Hepatocyte (in vitro differentiated cells): ENCODE data around the gene MTA1. TPM values are rescaled to one million over a fixed set of nuclear protein-coding genes. Genes with fewer than 3 reads are reported as not detected.

Source experiments
- DNase-seq: peaks from one replicate; pipeline ENCODE4 v3.0.0-alpha.2; 2016; ENCODE audit warnings: low spot score
- H2AFZ ChIP-seq: fragments of 200-600 bp; sonication (generic); 2 replicates; pipeline ENCODE4 v1.6.0; 2016; ENCODE audit warnings: antibody characterized with exemption, mild to moderate bottlenecking
- H3K27ac ChIP-seq: fragments of 200-600 bp; sonication (generic); 2 replicates; pipeline ENCODE4 v1.5.1; 2016; ENCODE audit warnings: mild to moderate bottlenecking
- H3K27me3 ChIP-seq: fragments of 200-600 bp; sonication (generic); 2 replicates; pipeline ENCODE4 v1.6.1; 2016
- H3K36me3 ChIP-seq: fragments of 200-600 bp; sonication (generic); replicated peaks from 2 replicates; pipeline ENCODE4 v1.5.1; 2016; ENCODE audit warnings: low read depth; ENCODE audit not compliant: insufficient read depth
- H3K4me1 ChIP-seq: fragments of 200-600 bp; sonication (generic); 2 replicates; pipeline ENCODE4 v1.5.1; 2016; ENCODE audit warnings: mild to moderate bottlenecking, moderate library complexity; ENCODE audit not compliant: insufficient read depth
- H3K4me2 ChIP-seq: fragments of 200-600 bp; sonication (generic); 2 replicates; pipeline ENCODE4 v1.6.0; 2016
- H3K4me3 ChIP-seq: fragments of 200-600 bp; sonication (generic); 2 replicates; pipeline ENCODE4 v1.5.1; 2016; ENCODE audit warnings: mild to moderate bottlenecking
- H3K79me2 ChIP-seq: fragments of 200-600 bp; sonication (generic); 2 replicates; pipeline ENCODE4 v1.6.0; 2017; ENCODE audit warnings: mild to moderate bottlenecking
- H3K9me2 ChIP-seq: fragments of 200-600 bp; sonication (generic); replicated peaks from 2 replicates; pipeline ENCODE4 v1.6.0; 2017; ENCODE audit warnings: mild to moderate bottlenecking; ENCODE audit not compliant: insufficient read depth
- H3K9me3 ChIP-seq: fragments of 200-600 bp; sonication (generic); 2 replicates; pipeline ENCODE4 v1.5.1; 2016; ENCODE audit warnings: low read depth, mild to moderate bottlenecking
- H4K20me1 ChIP-seq: fragments of 200-600 bp; sonication (generic); 2 replicates; pipeline ENCODE4 v1.6.0; 2016; ENCODE audit warnings: mild to moderate bottlenecking; ENCODE audit not compliant: insufficient read depth, poor library complexity, severe bottlenecking
- CTCF ChIP-seq: fragments of 200-600 bp; sonication (generic); IDR thresholded peaks from 2 replicates; pipeline ENCODE4 v1.5.1; 2016; ENCODE audit warnings: antibody characterized with exemption, mild to moderate bottlenecking; ENCODE audit not compliant: poor library complexity
- EZH2 ChIP-seq: fragments of 200-600 bp; sonication (generic); IDR thresholded peaks from 2 replicates; pipeline ENCODE4 v1.6.1; 2016; ENCODE audit warnings: antibody characterized with exemption, mild to moderate bottlenecking, borderline replicate concordance
- EZH2phosphoT487 ChIP-seq: fragments of 200-600 bp; sonication (generic); IDR thresholded peaks from one replicate; pipeline ENCODE4 v1.6.1; 2018; ENCODE audit warnings: antibody characterized with exemption, mild to moderate bottlenecking, low read depth, moderate library complexity; ENCODE audit not compliant: unreplicated experiment, severe bottlenecking
- WGBS: methylation state at CpG from one replicate; pipeline ENCODE4 v1.1.6; 2016; ENCODE audit warnings: low lambda C conversion rate; ENCODE audit errors: missing lambda C conversion rate; 5-methylcytosine and 5-hydroxymethylcytosine counted together
- polyA plus RNA-seq: library from polyadenylated mRNA; unstranded; fragments of >200 nt; fragmentation: Nextera tagmentation; extraction: Ambion mirVana; gene quantifications from 2 replicates; pipeline ENCODE4 v1.2.1, GENCODE V29; 2016
- total RNA-seq: library from RNA; depleted of rRNA; stranded (reverse); fragments of >200 nt; gene quantifications from 2 replicates; pipeline ENCODE4 v1.2.3, GENCODE V29; 2014

MTA1 gene
- total and polyA plus RNA-seq, 2 experiments from 2014 or later, result 48.1 to 52.7 TPM

DNA sequence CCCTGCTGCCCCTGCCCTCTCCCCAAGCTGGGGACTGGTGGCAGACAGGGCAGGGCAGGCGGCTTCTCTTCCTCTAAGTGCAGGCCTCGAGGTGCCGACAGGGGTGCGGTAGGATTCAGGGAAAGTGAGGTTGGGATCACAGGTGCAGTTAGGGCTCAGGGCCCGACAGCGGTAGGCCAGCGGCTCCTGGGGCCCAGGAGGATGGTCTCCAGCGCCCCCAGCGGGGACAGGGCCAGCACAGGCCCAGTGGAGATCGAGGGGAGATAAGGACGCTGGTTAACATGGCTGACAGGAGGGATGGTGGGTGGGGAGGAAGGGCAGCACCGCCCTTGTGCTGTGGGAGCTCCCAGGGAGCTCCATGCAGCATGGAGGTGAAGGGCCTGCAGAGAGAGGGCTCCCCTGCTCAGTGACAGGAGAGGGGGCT is 66.1 kb downstream of the MTA1 start:
- Histone ChIP-seq H3K36me3 (no peaks in the 10 kb centered on the region), H3K4me2 (no peak overlapping the region), H3K4me3 (no peak overlapping the region), H3K9me2 (no peaks in the 10 kb centered on the region), H3K9me3 (no peaks in the 10 kb centered on the region), H2AFZ (no peak overlapping the region), H4K20me1 (no peaks in the 10 kb centered on the region), H3K79me2 (no peaks in the 10 kb centered on the region), H3K4me1 (peaks cover 30% of the 10 kb centered on the region), H3K27me3 (peaks cover 18% of the 10 kb centered on the region), H3K27ac (no peak overlapping the region)
- TF ChIP-seq CTCF, result peak; percentile 40
- no peak for TF ChIP-seq EZH2
- no peak for TF ChIP-seq EZH2phosphoT487
- 23% methylated on average over 12 of the region's 12 CpGs for WGBS
- DNase-seq, result peak; percentile 61

GRCh38 chr14:105486163-105486973 is 66.7 kb downstream of the MTA1 start, which contains the start of gene CRIP1:
TSS of gene CRIP1 (plus strand) at chr14:105486886. CDS start at chr14:105487260, 374 bp downstream.
- no peaks in the 10 kb centered on the region for H4K20me1 ChIP-seq
- H3K36me3 ChIP-seq, result no peaks in the 10 kb centered on the region
- H3K4me2 ChIP-seq, result peak within 1 kb of the TSS; percentile 66
- no peaks in the 10 kb centered on the region for H3K79me2 ChIP-seq
- peaks cover 25% of the 10 kb centered on the region for H3K4me1 ChIP-seq
- H3K27ac ChIP-seq, result no peak within 1 kb of the TSS
- H2AFZ ChIP-seq, result no peak within 1 kb of the TSS
- no peak within 1 kb of the TSS for H3K4me3 ChIP-seq
- no peaks in the 10 kb centered on the region for H3K9me2 ChIP-seq
- DNase-seq, result no peak
- H3K9me3 ChIP-seq, result no peaks in the 10 kb centered on the region
- 67% methylated on average over 33 of the region's 56 CpGs for WGBS
- peak; percentile 76 for TF ChIP-seq EZH2
- no peak for TF ChIP-seq EZH2phosphoT487
- peaks cover 18% of the 10 kb centered on the region for H3K27me3 ChIP-seq

GRCh38 chr14:105486974-105487448 is 67.4 kb downstream of the MTA1 start:
- Histone ChIP-seq H3K27ac (no peak overlapping the region), H3K9me3 (no peaks in the 10 kb centered on the region), H4K20me1 (no peaks in the 10 kb centered on the region), H3K27me3 (peaks cover 18% of the 10 kb centered on the region), H3K36me3 (no peaks in the 10 kb centered on the region), H3K9me2 (no peaks in the 10 kb centered on the region), H3K79me2 (no peaks in the 10 kb centered on the region), H3K4me3 (no peak overlapping the region), H3K4me1 (peaks cover 20% of the 10 kb centered on the region), H2AFZ (no peak overlapping the region), H3K4me2 (peak overlapping the region; percentile 66)
- TF ChIP-seq CTCF (no peak), EZH2 (no peak), EZH2phosphoT487 (no peak)
- WGBS, result 38% methylated on average over 32 of the region's 45 CpGs
- no peak for DNase-seq

- H3K79me2 ChIP-seq, result no peaks in the 10 kb centered on the region
- no peak for DNase-seq
- H3K36me3 ChIP-seq, result no peaks in the 10 kb centered on the region
- H3K4me3 ChIP-seq, result no peak overlapping the region
- no peak overlapping the region for H2AFZ ChIP-seq
- TF ChIP-seq EZH2phosphoT487 (no peak), CTCF (no peak), EZH2 (no peak)
- WGBS, result 51% methylated on average over 34 of the region's 48 CpGs
- H3K4me2 ChIP-seq, result peak overlapping the region; percentile 66
- H3K9me3 ChIP-seq, result no peaks in the 10 kb centered on the region
- H3K27ac ChIP-seq, result no peak overlapping the region
- peaks cover 15% of the 10 kb centered on the region for H3K4me1 ChIP-seq
- peaks cover 18% of the 10 kb centered on the region for H3K27me3 ChIP-seq
- no peaks in the 10 kb centered on the region for H3K9me2 ChIP-seq
- H4K20me1 ChIP-seq, result no peaks in the 10 kb centered on the region
Measured at GRCh38 chr14:105487449-105487985, 67.9 kb downstream of the MTA1 start.
